Astrocyte of the hippocampus (primary cell): ENCODE results near the gene TEAD3.

Experiments
- DNase-seq: peaks from one replicate; pipeline ENCODE4 v3.0.0; 2011; ENCODE audit warnings: low read depth, low spot score

TEAD3 gene

GRCh38 chr6:35512740-35513139, 15.9 kb upstream of the TEAD3 start, which contains the start of gene TULP1:
TULP1 (minus strand) TSS chr6:35512896; CDS start chr6:35512858, 38 bp downstream.
- no peak for DNase-seq

GRCh38 chr6:35512006-35512405, 15.1 kb upstream of the TEAD3 start:
- no peak for DNase-seq

- no peak for DNase-seq
These were observed 14.7 kb upstream of the TEAD3 start for GRCh38 chr6:35511562-35511941.

GRCh38 chr6:35510916-35511561, 14.2 kb upstream of the TEAD3 start:
- no peak for DNase-seq

GRCh38 chr6:35508542-35508941, 11.7 kb upstream of the TEAD3 start:
- no peak for DNase-seq

GRCh38 chr6:35508027-35508426, 11.1 kb upstream of the TEAD3 start:
- no peak for DNase-seq

- no peak for DNase-seq
These were observed 10.3 kb upstream of the TEAD3 start for GRCh38 chr6:35507221-35507620.

GRCh38 chr6:35506536-35506935, 9.7 kb upstream of the TEAD3 start:
- DNase-seq: no peak

GRCh38 chr6:35505999-35506412, 9.1 kb upstream of the TEAD3 start:
- DNase-seq: no peak

- no peak for DNase-seq
These were observed 6.7 kb upstream of the TEAD3 start for GRCh38 chr6:35503534-35503933.

- DNase-seq: no peak
These were observed 4.9 kb upstream of the TEAD3 start for GRCh38 chr6:35501784-35502183.

- no peak for DNase-seq
These were observed 3.9 kb upstream of the TEAD3 start for GRCh38 chr6:35500782-35501181.

GRCh38 chr6:35499372-35499771, 2.5 kb upstream of the TEAD3 start:
- no peak for DNase-seq

- no peak for DNase-seq
These were observed 1.7 kb upstream of the TEAD3 start for GRCh38 chr6:35498422-35499067.

GRCh38 chr6:35497571-35498421, 917 bp upstream of the TEAD3 start:
- DNase-seq: peak; percentile 73

GRCh38 chr6:35496036-35496840, 641 bp downstream of the TEAD3 start:
- DNase-seq: peak; percentile 69

- DNase-seq: peak; percentile 31
These were observed 1.4 kb downstream of the TEAD3 start for GRCh38 chr6:35495258-35496035.

GRCh38 chr6:35494161-35494563, 2.7 kb downstream of the TEAD3 start:
- no peak for DNase-seq

GRCh38 chr6:35493307-35493983, 3.4 kb downstream of the TEAD3 start:
- DNase-seq: no peak

GRCh38 chr6:35492974-35493284, 4.0 kb downstream of the TEAD3 start:
- DNase-seq: no peak
